GOT3 (cell line): Measurements from ENCODE around the gene UGT1A10.

Experiments used
- DNase-seq: peaks from one replicate; lab custom pipeline; 2025; ENCODE audit warnings: mixed read lengths; lab: John Stamatoyannopoulos, UW

Gene UGT1A10

DNA sequence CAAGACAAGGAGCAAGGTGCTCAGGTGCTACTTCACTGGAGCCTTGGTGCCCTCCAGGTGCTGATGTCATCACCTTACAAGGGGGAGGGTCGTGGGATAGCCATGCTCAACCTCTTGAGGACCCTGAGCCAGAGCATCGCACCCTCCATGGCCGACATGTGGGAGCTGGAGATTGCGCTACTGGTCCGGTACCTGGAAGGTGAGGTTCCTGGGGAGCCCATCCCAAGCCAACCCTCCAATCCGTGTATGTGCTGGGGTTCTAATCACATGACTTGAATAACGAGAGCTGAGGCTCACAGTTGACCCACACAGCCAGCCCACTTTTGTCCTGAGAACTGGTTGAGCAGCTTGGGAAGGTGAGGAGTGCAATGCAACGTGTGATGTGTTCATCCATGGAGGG, 167.7 kb downstream of the UGT1A10 start:
- DNase-seq, result no peak

DNA sequence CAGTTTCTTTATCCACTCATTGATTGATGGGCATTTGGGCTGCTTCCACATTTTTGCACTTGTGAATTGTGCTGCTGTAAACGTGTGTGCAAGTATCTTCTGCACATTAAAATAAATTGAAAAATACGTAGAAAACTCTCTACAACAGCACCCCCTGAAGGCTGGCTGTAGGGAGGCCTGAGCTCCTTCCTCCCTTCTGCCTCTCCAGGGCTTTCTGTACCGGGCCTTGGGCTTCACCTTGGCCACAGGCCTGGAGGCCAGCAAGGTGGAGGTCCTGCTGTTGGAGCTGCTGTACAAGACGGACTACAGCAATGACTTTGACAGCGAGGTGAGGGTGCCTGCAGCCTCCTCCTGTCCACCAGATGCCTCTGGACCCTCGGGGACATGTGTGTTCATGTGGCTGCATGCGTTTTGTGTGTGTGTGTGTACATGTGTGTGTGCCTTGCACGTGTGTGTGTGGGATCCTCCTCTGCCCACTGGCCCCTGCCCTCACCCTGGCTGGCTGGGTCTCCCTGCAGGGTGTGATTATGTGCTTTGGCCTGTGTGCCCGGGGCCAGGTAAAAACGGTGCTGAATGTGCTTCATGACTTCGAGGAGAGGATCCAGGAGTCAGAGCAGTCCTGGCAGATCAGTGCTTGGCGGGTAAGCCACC, 171.1 kb downstream of the UGT1A10 start:
- DNase-seq, result no peak

DNA sequence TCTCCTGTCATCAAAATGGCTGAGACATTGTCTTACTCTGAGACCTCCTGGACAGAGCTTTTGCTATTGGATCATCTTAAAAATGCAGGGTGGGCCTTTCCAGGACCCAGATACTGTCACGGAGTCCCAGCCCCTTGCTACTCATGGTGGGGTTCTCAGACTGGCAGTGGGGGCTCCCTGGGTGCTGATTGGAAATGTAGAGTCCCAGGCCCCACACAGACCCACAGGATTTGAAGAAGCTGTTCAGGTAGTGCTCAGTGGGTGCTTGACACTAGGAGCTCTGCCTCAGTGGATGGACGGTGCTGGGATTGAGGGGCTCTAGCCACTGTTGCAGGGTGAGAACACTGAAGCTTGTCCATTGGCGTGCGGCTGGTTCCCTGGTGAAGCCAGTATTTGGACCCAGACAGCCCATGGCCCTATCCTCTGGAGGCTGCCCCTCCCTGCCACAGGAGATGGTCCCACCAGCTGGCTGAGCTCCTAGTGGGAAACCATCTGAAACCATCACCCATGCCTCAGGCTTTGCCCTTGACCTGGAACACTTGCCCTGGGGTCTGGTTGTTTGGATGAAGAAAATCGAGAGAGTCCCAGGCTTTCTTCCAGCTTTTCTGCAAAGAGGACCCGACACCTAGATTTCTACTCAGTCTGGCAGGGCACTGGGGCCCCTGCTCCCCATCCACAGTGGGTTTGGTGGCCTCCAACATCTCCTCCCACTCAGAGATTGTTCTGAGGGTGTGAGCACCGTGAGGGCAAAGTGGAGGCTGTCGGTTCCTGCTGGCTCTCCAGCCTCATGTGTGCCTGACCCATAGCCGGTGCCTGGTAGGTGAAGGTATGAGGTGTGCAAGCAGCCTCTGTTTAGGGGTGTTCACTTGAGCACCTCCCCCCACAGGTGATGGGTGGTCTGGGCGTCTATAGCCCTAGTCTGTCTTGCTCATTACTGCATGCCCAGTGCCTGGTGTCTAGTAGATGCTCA, 172.0 kb downstream of the UGT1A10 start:
- DNase-seq, result no peak

- no peak for DNase-seq
Observed at GRCh38 chr2:233810385-233810784, 174.1 kb downstream of the UGT1A10 start.

- DNase-seq, result no peak
Observed at GRCh38 chr2:233811087-233811486, 174.8 kb downstream of the UGT1A10 start.

DNA sequence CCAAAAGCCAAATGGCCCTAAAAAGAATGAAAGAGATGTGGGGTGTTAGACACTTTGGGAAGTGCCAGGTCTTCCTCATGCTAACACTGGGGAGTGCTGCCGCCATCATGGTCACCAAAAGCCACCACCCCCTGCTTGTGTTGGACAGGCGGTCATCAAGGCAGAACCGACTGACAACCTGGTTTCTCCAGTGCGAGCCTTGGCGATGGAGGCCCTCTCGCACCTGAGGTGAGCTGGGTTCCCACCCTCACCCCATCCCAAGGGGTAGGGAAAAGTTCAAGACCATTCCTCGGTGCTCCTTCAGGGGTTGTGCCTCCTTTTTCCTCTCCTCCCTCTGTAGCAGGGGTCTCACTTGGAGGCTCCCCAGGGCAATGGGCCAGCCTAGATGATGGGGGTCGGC, 175.5 kb downstream of the UGT1A10 start:
- no peak for DNase-seq

- no peak for DNase-seq
Observed at GRCh38 chr2:233813236-233814055, 177.2 kb downstream of the UGT1A10 start.

GRCh38 chr2:233814056-233814835, 178.0 kb downstream of the UGT1A10 start:
- no peak for DNase-seq

- DNase-seq, result no peak
Observed at GRCh38 chr2:233815861-233816260, 179.6 kb downstream of the UGT1A10 start.

- no peak for DNase-seq
Observed at GRCh38 chr2:233816334-233816733, 180.1 kb downstream of the UGT1A10 start.

GRCh38 chr2:233816771-233817170, 180.5 kb downstream of the UGT1A10 start:
- no peak for DNase-seq

GRCh38 chr2:233817361-233817911, 181.2 kb downstream of the UGT1A10 start:
- DNase-seq, result no peak

GRCh38 chr2:233817995-233818638, 181.9 kb downstream of the UGT1A10 start:
- no peak for DNase-seq

- no peak for DNase-seq
Observed at GRCh38 chr2:233818639-233819621, 182.7 kb downstream of the UGT1A10 start.

- no peak for DNase-seq
Observed at GRCh38 chr2:233819884-233820773, 183.9 kb downstream of the UGT1A10 start.

DNA sequence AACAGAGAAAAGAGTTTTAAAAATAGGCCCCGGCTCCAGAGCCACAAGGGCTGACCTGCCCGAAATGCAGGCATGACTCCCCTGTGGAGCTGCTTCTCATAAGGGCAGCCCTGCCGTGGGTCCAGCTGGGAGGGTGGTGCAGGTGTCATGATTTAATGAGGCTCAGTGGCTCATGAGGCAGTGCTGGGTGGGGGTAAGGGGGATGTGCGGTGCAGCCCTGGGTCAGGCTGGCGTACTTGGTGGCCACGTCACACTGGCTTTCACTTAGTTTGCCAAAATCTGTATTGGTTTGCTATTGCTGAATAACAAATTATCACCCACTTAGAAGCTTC, 184.5 kb downstream of the UGT1A10 start:
- DNase-seq, result no peak

DNA sequence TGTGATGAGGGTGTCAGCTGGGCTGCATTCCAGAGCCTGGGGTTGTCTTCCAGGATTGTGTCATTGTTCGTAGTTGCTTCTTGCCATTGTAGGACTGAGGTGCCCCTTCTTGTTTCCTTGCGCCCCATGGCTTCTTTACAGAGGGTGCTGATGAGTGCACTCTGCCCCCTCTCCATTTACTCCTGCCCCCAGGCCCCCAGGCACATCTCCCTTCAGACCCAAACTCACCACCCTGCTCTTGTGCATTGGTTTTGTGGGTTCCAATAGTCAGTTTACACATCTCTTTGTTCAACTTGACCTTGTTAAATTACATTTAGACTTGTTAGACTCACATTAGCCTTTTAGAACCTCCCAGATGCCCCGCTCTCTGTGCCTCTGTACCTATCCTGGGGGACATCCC, 184.9 kb downstream of the UGT1A10 start:
- DNase-seq, result no peak

DNA sequence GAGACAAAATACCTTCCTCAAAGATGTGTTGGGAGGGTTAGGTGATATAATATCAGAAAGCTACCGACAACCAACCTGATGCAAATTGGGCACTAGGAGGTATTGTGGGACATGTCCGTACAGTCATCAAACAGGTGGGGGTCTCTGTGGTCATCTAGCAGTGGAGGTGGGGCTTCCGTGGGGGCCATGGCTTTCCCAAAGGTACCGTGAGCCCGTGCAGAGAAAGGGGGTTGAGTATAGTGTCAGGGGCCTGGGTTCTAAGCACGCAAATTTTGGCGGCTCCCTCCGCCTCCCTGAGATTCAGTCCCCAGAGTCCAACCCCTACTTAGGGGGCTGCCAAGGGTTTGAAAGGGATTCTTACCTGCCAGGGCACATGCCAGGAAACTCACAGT, 185.5 kb downstream of the UGT1A10 start:
- DNase-seq, result no peak
